ENCODE data around the gene TMEM187.

DNA sequence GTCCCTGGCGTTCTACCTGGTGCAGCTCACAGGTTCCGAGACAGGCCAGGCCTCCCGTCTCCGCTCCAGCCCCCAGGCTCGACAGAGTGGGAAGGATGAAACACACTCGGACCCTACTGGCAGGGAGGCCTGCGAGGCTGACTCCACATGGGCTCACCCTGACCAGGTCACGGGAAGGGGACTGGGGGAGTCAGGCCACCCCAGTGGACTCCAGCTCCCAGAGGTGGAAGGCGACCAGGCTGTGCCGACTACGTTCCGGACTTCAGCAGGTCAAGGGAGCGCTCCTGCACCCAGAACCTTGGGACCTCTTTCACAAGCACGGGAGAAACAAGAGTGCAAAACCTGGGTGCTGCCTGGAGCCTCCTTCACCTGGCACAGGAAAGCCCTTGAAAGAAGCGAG, 51.7 kb downstream of the TMEM187 start:
- TF ChIP-seq POLR2AphosphoS5 (IDR thresholded peaks at IDR 0.05; ENCODE audit: low read depth) (no peak), CTCF (IDR thresholded peaks at IDR 0.05; ENCODE audit: insufficient read depth, low read length) (no peak), SPI1 (IDR thresholded peaks at IDR 0.05; ENCODE audit: borderline replicate concordance, low read depth) (no peak)
- TF ChIP-seq, protein P1, sequence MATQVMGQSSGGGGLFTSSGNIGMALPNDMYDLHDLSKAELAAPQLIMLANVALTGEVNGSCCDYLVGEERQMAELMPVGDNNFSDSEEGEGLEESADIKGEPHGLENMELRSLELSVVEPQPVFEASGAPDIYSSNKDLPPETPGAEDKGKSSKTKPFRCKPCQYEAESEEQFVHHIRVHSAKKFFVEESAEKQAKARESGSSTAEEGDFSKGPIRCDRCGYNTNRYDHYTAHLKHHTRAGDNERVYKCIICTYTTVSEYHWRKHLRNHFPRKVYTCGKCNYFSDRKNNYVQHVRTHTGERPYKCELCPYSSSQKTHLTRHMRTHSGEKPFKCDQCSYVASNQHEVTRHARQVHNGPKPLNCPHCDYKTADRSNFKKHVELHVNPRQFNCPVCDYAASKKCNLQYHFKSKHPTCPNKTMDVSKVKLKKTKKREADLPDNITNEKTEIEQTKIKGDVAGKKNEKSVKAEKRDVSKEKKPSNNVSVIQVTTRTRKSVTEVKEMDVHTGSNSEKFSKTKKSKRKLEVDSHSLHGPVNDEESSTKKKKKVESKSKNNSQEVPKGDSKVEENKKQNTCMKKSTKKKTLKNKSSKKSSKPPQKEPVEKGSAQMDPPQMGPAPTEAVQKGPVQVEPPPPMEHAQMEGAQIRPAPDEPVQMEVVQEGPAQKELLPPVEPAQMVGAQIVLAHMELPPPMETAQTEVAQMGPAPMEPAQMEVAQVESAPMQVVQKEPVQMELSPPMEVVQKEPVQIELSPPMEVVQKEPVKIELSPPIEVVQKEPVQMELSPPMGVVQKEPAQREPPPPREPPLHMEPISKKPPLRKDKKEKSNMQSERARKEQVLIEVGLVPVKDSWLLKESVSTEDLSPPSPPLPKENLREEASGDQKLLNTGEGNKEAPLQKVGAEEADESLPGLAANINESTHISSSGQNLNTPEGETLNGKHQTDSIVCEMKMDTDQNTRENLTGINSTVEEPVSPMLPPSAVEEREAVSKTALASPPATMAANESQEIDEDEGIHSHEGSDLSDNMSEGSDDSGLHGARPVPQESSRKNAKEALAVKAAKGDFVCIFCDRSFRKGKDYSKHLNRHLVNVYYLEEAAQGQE (IDR thresholded peaks at IDR 0.05; ENCODE audit: insufficient replicate concordance, low read depth), result no peak

Data from HL-60 (cell line).